IMR-90 (cell line): ENCODE measurements around the gene MRPL41. TPM values are rescaled to one million over a fixed set of nuclear protein-coding genes. Genes with fewer than 3 reads are reported as not detected.

Experiments
- ATAC-seq: fragments of 200-7000 bp; cut with Tn5 transposase; 2 replicates; pipeline ENCODE4 v1.9.1; 2020; ENCODE audit warnings: low read depth, mild to moderate bottlenecking, moderate library complexity
- BruUV-seq: library from RNA; stranded (reverse); fragments of 400-500 nt; replicated peaks from 2 replicates; lab custom pipeline; 2021; lab: Mats Ljungman, UMichigan
- CTCF ChIA-PET: fragments of 300-600 bp; formaldehyde crosslinking; extraction: SDS; loops from one replicate; lab custom pipeline; 2021; ENCODE audit warnings: antibody characterized with exemption; lab: Yijun Ruan, JAX
- POLR2A ChIA-PET: fragments of 300-600 bp; sonication (Branson Sonifier 250); formaldehyde crosslinking; loops from one replicate; lab custom pipeline; 2022; ENCODE audit warnings: antibody characterized with exemption; ENCODE audit not compliant: unreplicated experiment; lab: Charles Lee
- DNase-seq: peaks from one replicate; pipeline ENCODE4 v3.0.0; 2013
- H2AFZ ChIP-seq: replicated peaks from 2 replicates; pipeline ENCODE3; 2013; ENCODE audit warnings: low read length, mild to moderate bottlenecking; ENCODE audit not compliant: poor library complexity
- H2AK5ac ChIP-seq: 2 replicates; pipeline ENCODE4 v1.6.1; 2013; ENCODE audit warnings: low read depth, low read length, inconsistent platforms
- H2AK9ac ChIP-seq: replicated peaks from 2 replicates; pipeline ENCODE3; 2013; ENCODE audit warnings: mild to moderate bottlenecking, low read depth, low read length, moderate library complexity; ENCODE audit not compliant: poor library complexity
- H2BK120ac ChIP-seq: 2 replicates; pipeline ENCODE4 v1.6.1; 2013; ENCODE audit warnings: low read depth, low read length, inconsistent platforms
- H2BK15ac ChIP-seq: 3 replicates; pipeline ENCODE4 v1.6.1; 2013; ENCODE audit warnings: low read depth, low read length, inconsistent platforms
- H2BK20ac ChIP-seq: 2 replicates; pipeline ENCODE4 v1.6.1; 2013; ENCODE audit warnings: low read depth, mild to moderate bottlenecking, inconsistent platforms, low read length, moderate library complexity
- H2BK5ac ChIP-seq: 2 replicates; pipeline ENCODE4 v1.6.1; 2013; ENCODE audit warnings: mild to moderate bottlenecking, low read depth, low read length, inconsistent platforms; ENCODE audit not compliant: poor library complexity, severe bottlenecking
- H3K14ac ChIP-seq: replicated peaks from 2 replicates; pipeline ENCODE4 v1.6.1; 2013; ENCODE audit warnings: low read depth, low read length, inconsistent platforms
- H3K18ac ChIP-seq: 2 replicates; pipeline ENCODE4 v1.6.1; 2013; ENCODE audit warnings: low read depth, low read length, control low read depth
- H3K23ac ChIP-seq: 2 replicates; pipeline ENCODE4 v1.6.1; 2013; ENCODE audit warnings: low read depth, low read length, inconsistent platforms
- H3K27ac ChIP-seq: 2 replicates; pipeline ENCODE4 v1.5.1; 2013; ENCODE audit warnings: mild to moderate bottlenecking, control low read depth, low read length; ENCODE audit not compliant: insufficient read depth
- H3K27me3 ChIP-seq: 2 replicates; pipeline ENCODE4 v1.6.1; 2013; ENCODE audit warnings: low read length; ENCODE audit not compliant: control insufficient read depth, insufficient read depth
- H3K36me3 ChIP-seq: 2 replicates; pipeline ENCODE4 v1.6.1; 2013; ENCODE audit warnings: low read length, mixed read lengths; ENCODE audit not compliant: control insufficient read depth, insufficient read depth
- H3K4ac ChIP-seq: 2 replicates; pipeline ENCODE4 v1.6.1; 2013; ENCODE audit warnings: low read depth, low read length, inconsistent platforms
- H3K4me1 ChIP-seq: 2 replicates; pipeline ENCODE4 v1.6.1; 2013; ENCODE audit warnings: low read length, mixed read lengths; ENCODE audit not compliant: control insufficient read depth, insufficient read depth
- H3K4me2 ChIP-seq: 2 replicates; pipeline ENCODE4 v1.6.1; 2013; ENCODE audit warnings: low read depth, mild to moderate bottlenecking, control low read depth, low read length, moderate library complexity
- H3K4me3 ChIP-seq: 2 replicates; pipeline ENCODE4 v1.5.1; 2013; ENCODE audit warnings: low read depth, mild to moderate bottlenecking, control low read depth, low read length, moderate library complexity; ENCODE audit not compliant: insufficient read depth
- H3K56ac ChIP-seq: 2 replicates; pipeline ENCODE4 v1.6.1; 2013; ENCODE audit warnings: low read length, inconsistent platforms; ENCODE audit not compliant: insufficient read depth; ENCODE audit errors: extremely low read depth
- H3K79me1 ChIP-seq, 2 experiments: 2 replicates each; pipeline ENCODE4 v1.6.1; 2013; ENCODE audit warnings: low read length in 2 of 2, inconsistent platforms in 1 of 2, low read depth in 1 of 2
- H3K9ac ChIP-seq: 2 replicates; pipeline ENCODE4 v1.6.1; 2013; ENCODE audit warnings: low read depth, low read length, control low read depth
- H3K9me1 ChIP-seq: 2 replicates; pipeline ENCODE4 v1.6.1; 2013; ENCODE audit warnings: low read length, inconsistent platforms; ENCODE audit not compliant: insufficient read depth
- H3K9me3 ChIP-seq: 2 replicates; pipeline ENCODE4 v1.6.1; 2013; ENCODE audit warnings: low read length; ENCODE audit not compliant: control insufficient read depth, insufficient read depth
- H4K20me1 ChIP-seq: 2 replicates; pipeline ENCODE4 v1.6.1; 2013; ENCODE audit warnings: low read length, inconsistent platforms; ENCODE audit not compliant: insufficient read depth
- H4K5ac ChIP-seq: 2 replicates; pipeline ENCODE4 v1.6.1; 2013; ENCODE audit warnings: mild to moderate bottlenecking, low read depth, low read length, control low read depth
- H4K8ac ChIP-seq, 2 experiments: 2 replicates each; pipeline ENCODE4 v1.6.1; 2013; ENCODE audit warnings: low read depth in 2 of 2, low read length in 2 of 2, control low read depth in 1 of 2, inconsistent platforms in 1 of 2
- H4K91ac ChIP-seq: 2 replicates; pipeline ENCODE4 v1.6.1; 2013; ENCODE audit warnings: low read depth, low read length, inconsistent platforms; ENCODE audit not compliant: insufficient read depth
- MAFK ChIP-seq: IDR thresholded peaks from 2 replicates; pipeline ENCODE4 v1.6.1; 2012; ENCODE audit warnings: low read depth, low read length, improper control_type of control experiment
- MAZ ChIP-seq: IDR thresholded peaks from 2 replicates; pipeline ENCODE4 v1.6.1; 2012; ENCODE audit warnings: low read depth, mild to moderate bottlenecking, low read length, improper control_type of control experiment, moderate library complexity, borderline replicate concordance
- MXI1 ChIP-seq: IDR thresholded peaks from 2 replicates; pipeline ENCODE4 v1.6.1; 2012; ENCODE audit warnings: low read depth, mild to moderate bottlenecking, low read length, moderate library complexity, borderline replicate concordance
- RAD21 ChIP-seq: IDR thresholded peaks from 2 replicates; pipeline ENCODE4 v1.6.1; 2012; ENCODE audit warnings: low read length, improper control_type of control experiment
- RFX5 ChIP-seq: IDR thresholded peaks from 2 replicates; pipeline ENCODE4 v1.8.0; 2012; ENCODE audit warnings: low read depth, mild to moderate bottlenecking, low read length, moderate library complexity
- WGBS, 2 experiments: methylation state at CpG; one replicate each; pipeline versions ENCODE4 v1.1.5 to v1.1.7; 2013; ENCODE audit warnings: missing lambda C conversion rate in 2 of 2; ENCODE audit not compliant: insufficient read length in 1 of 2; ENCODE audit errors: extremely low coverage in 2 of 2; 5-methylcytosine and 5-hydroxymethylcytosine counted together
- dilution Hi-C: fragments of 300-500 bp; cut with HindIII; formaldehyde crosslinking; loops from one replicate; pipeline ENCODE4 v1.14.3; 2018; ENCODE audit warnings: low sequenced_read_pairs; ENCODE audit not compliant: unreplicated experiment
- in situ Hi-C: fragments of 300-500 bp; cut with MboI; formaldehyde crosslinking; loops from 3 replicates; pipeline ENCODE4 v1.14.3; 2019; ENCODE audit warnings: low sequenced_read_pairs, inconsistent platforms, mixed read lengths
- intact Hi-C: fragments of 100-400 bp; cut with micrococcal nuclease; formaldehyde crosslinking; loops from 2 replicates; pipeline ENCODE4 v1.10.0; 2022
- polyA plus RNA-seq, 3 experiments: library from polyadenylated mRNA; depleted of rRNA; stranded (reverse); fragments of >200 nt; gene quantifications; 2 replicates each; pipeline ENCODE4 v1.2.3, GENCODE V29; 2012; ENCODE audit warnings: low replicate concordance in 1 of 3
- total RNA-seq: library from RNA; depleted of rRNA; stranded (reverse); fragments of >200 nt; gene quantifications from 2 replicates; pipeline ENCODE4 v1.2.3, GENCODE V29; 2012

MRPL41 gene
- total and polyA plus RNA-seq, 2 of the 4 experiments (the other 2 are of a cell fraction) = 15.6 to 38.9 TPM

GRCh38 chr9:137575364-137575715 is 23.7 kb downstream of the MRPL41 start:
- TF ChIP-seq RFX5 = no peak
- no peak for TF ChIP-seq MXI1
- TF ChIP-seq MAFK = no peak
- TF ChIP-seq MAZ = no peak
- TF ChIP-seq RAD21 = no peak
- POLR2A ChIA-PET = no interaction called here
- no peak overlapping the region for H3K9ac ChIP-seq
- no peak overlapping the region for H2BK20ac ChIP-seq
- H3K4me3 ChIP-seq = no peak overlapping the region
- H3K27me3 ChIP-seq = no peaks in the 10 kb centered on the region
- no peak overlapping the region for H3K56ac ChIP-seq
- CTCF ChIA-PET = no interaction called here
- H3K23ac ChIP-seq = no peak overlapping the region
- peaks cover 38% of the 10 kb centered on the region for H3K36me3 ChIP-seq
- ATAC-seq (no peak), DNase-seq (no peak)
- dilution Hi-C loops (no loop called here), in situ Hi-C loops (no loop called here), intact Hi-C loops (no loop called here)
- H4K8ac ChIP-seq = no peak overlapping the region
- H3K18ac ChIP-seq = no peak overlapping the region
- no peak overlapping the region for H3K27ac ChIP-seq
- BruUV-seq = no TSS peak
- H3K9me1 ChIP-seq = peaks cover 22% of the 10 kb centered on the region
- peaks cover 24% of the 10 kb centered on the region for H4K20me1 ChIP-seq
- H3K4me1 ChIP-seq = peaks cover 6% of the 10 kb centered on the region
- no peak overlapping the region for H2AFZ ChIP-seq
- H3K4me2 ChIP-seq = no peak overlapping the region
- WGBS, 2 experiments = 77% methylated on average over 7 of the region's 9 CpGs; no CpG with 5 or more reads in 1 of the 2 experiments
- H2AK5ac ChIP-seq = no peak overlapping the region
- no peak overlapping the region for H4K5ac ChIP-seq
- peaks cover 46 to 65% of the 10 kb centered on the region in 2 experiments for H3K79me1 ChIP-seq
- H2BK15ac ChIP-seq = no peak overlapping the region
- H4K91ac ChIP-seq = no peak overlapping the region
- H3K14ac ChIP-seq = no peak overlapping the region
- H2AK9ac ChIP-seq = no peak overlapping the region
- no peak overlapping the region for H2BK120ac ChIP-seq
- H3K4ac ChIP-seq = no peak overlapping the region
- H3K9me3 ChIP-seq = no peaks in the 10 kb centered on the region
- no peak overlapping the region for H2BK5ac ChIP-seq
